Dendritic cell treated with granulocyte-macrophage colony-stimulating factor and Interleukin-4, amounts not matched to agents 40 ng/mL and 50 ng/mL, for 4 days (primary cell): ENCODE data around the gene CEP250.
A peak's percentile ranks its signal among the peaks of the same experiment; 100 is the strongest.

Source experiments
- H3K27ac Mint-ChIP-seq: one replicate; pipeline ENCODE4 v1.8.0; 2022; ENCODE audit warnings: mild to moderate bottlenecking, mixed read lengths
- H3K27me3 Mint-ChIP-seq: one replicate; pipeline ENCODE4 v1.8.0; 2022; ENCODE audit warnings: mild to moderate bottlenecking, mixed read lengths
- H3K36me3 Mint-ChIP-seq: one replicate; pipeline ENCODE4 v1.8.0; 2022; ENCODE audit warnings: low read depth, mixed read lengths
- H3K4me1 Mint-ChIP-seq: one replicate; pipeline ENCODE4 v1.8.0; 2022; ENCODE audit warnings: low read depth, mixed read lengths
- H3K4me3 Mint-ChIP-seq: one replicate; pipeline ENCODE4 v1.8.0; 2022; ENCODE audit warnings: mild to moderate bottlenecking, moderate library complexity, mixed read lengths
- H3K9me3 Mint-ChIP-seq: one replicate; pipeline ENCODE4 v1.8.0; 2022; ENCODE audit warnings: mixed read lengths
- intact Hi-C: fragments of 100-400 bp; cut with micrococcal nuclease; formaldehyde crosslinking; loops from one replicate; pipeline ENCODE4 v1.15.0; 2022

The CEP250 gene, protein sequence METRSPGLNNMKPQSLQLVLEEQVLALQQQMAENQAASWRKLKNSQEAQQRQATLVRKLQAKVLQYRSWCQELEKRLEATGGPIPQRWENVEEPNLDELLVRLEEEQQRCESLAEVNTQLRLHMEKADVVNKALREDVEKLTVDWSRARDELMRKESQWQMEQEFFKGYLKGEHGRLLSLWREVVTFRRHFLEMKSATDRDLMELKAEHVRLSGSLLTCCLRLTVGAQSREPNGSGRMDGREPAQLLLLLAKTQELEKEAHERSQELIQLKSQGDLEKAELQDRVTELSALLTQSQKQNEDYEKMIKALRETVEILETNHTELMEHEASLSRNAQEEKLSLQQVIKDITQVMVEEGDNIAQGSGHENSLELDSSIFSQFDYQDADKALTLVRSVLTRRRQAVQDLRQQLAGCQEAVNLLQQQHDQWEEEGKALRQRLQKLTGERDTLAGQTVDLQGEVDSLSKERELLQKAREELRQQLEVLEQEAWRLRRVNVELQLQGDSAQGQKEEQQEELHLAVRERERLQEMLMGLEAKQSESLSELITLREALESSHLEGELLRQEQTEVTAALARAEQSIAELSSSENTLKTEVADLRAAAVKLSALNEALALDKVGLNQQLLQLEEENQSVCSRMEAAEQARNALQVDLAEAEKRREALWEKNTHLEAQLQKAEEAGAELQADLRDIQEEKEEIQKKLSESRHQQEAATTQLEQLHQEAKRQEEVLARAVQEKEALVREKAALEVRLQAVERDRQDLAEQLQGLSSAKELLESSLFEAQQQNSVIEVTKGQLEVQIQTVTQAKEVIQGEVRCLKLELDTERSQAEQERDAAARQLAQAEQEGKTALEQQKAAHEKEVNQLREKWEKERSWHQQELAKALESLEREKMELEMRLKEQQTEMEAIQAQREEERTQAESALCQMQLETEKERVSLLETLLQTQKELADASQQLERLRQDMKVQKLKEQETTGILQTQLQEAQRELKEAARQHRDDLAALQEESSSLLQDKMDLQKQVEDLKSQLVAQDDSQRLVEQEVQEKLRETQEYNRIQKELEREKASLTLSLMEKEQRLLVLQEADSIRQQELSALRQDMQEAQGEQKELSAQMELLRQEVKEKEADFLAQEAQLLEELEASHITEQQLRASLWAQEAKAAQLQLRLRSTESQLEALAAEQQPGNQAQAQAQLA (N-terminal part only)

DNA sequence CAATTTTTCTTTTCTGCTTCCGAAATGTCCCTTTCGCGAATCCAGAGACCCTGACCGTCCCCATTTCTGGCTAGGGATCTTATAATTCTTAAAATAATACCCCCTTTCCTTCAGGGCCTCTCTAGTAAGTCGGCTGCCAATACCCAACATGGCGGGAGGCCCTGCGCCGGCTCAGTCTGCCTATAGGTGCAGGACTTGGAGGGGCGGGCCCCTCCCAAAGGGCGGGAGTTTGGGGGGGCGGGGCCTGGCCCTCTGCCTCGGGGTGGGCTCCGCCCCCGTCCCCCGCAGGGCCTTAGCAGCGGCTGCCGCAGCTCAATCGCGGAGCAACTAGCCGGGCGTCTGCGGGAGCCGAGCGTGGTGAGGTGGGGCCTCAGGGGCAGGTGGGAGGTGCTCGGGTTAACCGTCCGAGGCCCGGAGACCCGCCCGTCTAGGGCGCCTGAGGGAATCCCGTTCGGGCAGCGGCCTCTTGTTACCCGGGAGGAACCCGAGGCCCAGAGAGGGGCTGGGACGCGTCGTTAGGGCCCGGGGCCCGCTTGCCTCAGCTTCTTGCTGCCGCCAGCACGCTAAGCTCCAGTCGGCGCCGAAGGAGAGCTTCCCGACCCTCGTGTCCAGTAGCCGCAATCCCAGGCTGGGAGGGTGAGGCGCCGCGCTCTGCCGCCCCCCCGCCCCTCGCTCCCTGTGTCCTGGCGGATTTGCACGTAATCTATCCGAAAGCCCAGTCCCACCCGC, at the start of gene CEP250:
CEP250 (plus strand) TSS at position 718 of the 729 bp plus-strand sequence. CDS start 6,770 bp downstream, outside the sequence.
- H3K27ac Mint-ChIP-seq: peak within 1 kb of the TSS; percentile 93
- H3K9me3 Mint-ChIP-seq: no peaks in the 10 kb centered on the region
- peak within 1 kb of the TSS; percentile 83 for H3K4me3 Mint-ChIP-seq
- H3K4me1 Mint-ChIP-seq: peaks cover 24% of the 10 kb centered on the region
- H3K27me3 Mint-ChIP-seq: no peaks in the 10 kb centered on the region
- intact Hi-C loops: loop anchor here (2.0 to 10.0 kb wide), 2 partner anchors 86 to 240 kb away; partner anchors contain the start of genes NFS1 and ROMO1
- H3K36me3 Mint-ChIP-seq: peaks cover 2% of the 10 kb centered on the region

DNA sequence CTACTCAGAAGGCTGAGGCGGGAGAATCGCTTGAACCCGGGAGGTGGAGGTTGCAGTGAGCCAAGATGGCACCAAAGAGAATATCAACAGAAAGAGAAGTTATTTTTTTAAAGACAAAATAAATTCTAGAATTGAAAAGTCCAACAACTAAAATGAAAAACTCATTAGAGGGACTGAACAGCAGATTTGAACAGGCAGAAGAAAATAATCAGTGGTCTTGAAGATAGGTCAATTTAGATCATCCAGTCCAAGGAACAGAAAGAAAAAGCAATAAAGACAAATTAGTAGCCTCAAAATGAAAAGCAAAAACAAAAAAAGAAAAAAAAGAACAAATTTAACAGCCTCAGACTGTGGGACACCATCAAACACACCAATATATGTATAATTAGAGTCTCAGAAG, 49.6 kb upstream of the CEP250 start:
- Mint-ChIP-seq H3K4me3 (no peak overlapping the region), H3K9me3 (peaks cover 10% of the 10 kb centered on the region), H3K27me3 (no peaks in the 10 kb centered on the region), H3K4me1 (peaks cover 11% of the 10 kb centered on the region), H3K27ac (no peak overlapping the region), H3K36me3 (peaks cover 43% of the 10 kb centered on the region)
- intact Hi-C loops: no loop called here

DNA sequence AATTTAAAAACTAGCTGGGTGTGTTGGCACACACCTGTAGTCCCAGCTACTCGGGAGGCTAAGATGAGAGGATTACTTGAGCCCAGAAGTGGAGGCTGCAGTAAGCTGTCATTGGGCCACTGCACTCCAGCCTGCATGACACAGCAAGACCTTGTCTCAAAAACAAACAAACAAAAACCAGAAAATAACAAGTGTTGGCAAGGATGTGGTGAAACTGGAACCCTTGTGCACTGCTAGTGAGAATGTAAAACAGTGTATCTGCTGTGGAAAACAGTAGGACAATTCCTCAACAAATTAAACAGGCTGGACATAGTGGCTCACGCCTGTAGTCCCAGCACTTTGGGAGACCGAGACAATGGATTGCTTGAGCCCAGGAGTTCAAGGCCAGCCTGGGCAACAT, 47.1 kb upstream of the CEP250 start:
- intact Hi-C loops: no loop called here
- peaks cover 55% of the 10 kb centered on the region for H3K36me3 Mint-ChIP-seq
- H3K9me3 Mint-ChIP-seq: peaks cover 10% of the 10 kb centered on the region
- H3K4me3 Mint-ChIP-seq: no peak overlapping the region
- H3K4me1 Mint-ChIP-seq: peaks cover 26% of the 10 kb centered on the region
- H3K27me3 Mint-ChIP-seq: no peaks in the 10 kb centered on the region
- no peak overlapping the region for H3K27ac Mint-ChIP-seq

DNA sequence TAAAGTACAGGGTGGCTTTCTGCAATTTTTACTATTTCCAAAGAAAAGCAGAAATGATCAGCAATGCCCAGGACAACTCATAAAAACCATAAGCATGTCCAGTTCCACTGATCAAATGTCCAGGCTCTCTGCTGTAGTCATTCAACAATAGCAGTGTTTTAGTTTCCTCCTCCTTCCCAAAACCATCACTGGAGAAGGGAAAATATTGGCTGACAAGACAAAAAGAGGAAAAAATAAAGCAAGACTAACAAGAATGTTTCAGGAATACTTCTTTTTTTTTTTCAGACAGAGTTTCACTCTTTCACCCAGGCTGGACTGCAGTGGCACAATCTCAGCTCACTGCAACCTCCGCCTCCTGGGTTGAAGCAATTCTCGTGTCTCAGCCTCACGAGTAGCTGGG, 45.9 kb upstream of the CEP250 start:
- intact Hi-C loops: no loop called here
- Mint-ChIP-seq H3K4me1 (peaks cover 25% of the 10 kb centered on the region), H3K27me3 (peaks cover 3% of the 10 kb centered on the region), H3K9me3 (peaks cover 10% of the 10 kb centered on the region), H3K4me3 (no peak overlapping the region), H3K36me3 (peaks cover 55% of the 10 kb centered on the region), H3K27ac (no peak overlapping the region)

DNA sequence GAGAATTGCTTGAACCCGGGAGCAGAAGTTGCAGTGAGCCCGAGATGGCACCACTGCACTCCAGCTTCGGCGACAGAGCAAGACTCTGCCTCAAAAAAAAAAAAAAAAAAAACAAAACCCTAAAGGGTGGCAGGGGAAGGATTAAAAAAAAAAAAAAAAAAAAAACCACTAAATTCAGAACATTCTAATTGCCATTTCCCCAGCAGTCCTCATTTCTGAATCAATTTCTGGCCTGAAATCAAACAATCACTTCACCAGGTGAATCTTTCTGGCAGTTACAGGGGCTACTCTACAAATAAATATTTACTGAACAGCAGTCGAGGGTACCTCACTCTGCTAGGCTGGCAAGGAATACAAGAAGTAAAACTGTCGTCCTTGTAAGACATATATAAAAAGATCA, 44.8 kb upstream of the CEP250 start:
- Mint-ChIP-seq H3K4me3 (peak overlapping the region; percentile 96), H3K9me3 (peaks cover 8% of the 10 kb centered on the region), H3K27ac (no peak overlapping the region), H3K27me3 (peaks cover 3% of the 10 kb centered on the region), H3K4me1 (peaks cover 21% of the 10 kb centered on the region), H3K36me3 (peaks cover 54% of the 10 kb centered on the region)
- intact Hi-C loops: no loop called here

DNA sequence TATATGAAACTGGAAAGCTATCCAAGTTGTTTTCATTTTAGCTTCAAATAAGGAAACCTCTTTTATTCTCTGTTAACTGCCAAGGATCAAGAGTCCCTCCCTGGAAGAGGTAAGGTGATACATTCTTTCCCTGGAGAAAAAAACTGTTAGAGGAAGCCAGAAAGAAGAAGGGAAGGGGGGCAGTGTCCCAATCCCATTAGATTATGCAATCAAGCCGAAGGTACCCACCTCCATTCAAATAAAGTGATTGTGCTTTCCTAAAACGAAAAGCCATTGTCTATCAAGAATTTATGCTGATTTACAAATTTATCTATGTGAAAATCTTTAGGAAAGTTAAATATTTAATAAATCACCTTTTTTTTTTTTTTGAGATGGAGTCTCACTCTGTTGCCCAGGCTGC, 34.1 kb upstream of the CEP250 start:
- H3K9me3 Mint-ChIP-seq: no peaks in the 10 kb centered on the region
- H3K4me1 Mint-ChIP-seq: peaks cover 5% of the 10 kb centered on the region
- H3K4me3 Mint-ChIP-seq: no peak overlapping the region
- H3K27me3 Mint-ChIP-seq: peaks cover 18% of the 10 kb centered on the region
- no peak overlapping the region for H3K27ac Mint-ChIP-seq
- no peaks in the 10 kb centered on the region for H3K36me3 Mint-ChIP-seq
- intact Hi-C loops: no loop called here

DNA sequence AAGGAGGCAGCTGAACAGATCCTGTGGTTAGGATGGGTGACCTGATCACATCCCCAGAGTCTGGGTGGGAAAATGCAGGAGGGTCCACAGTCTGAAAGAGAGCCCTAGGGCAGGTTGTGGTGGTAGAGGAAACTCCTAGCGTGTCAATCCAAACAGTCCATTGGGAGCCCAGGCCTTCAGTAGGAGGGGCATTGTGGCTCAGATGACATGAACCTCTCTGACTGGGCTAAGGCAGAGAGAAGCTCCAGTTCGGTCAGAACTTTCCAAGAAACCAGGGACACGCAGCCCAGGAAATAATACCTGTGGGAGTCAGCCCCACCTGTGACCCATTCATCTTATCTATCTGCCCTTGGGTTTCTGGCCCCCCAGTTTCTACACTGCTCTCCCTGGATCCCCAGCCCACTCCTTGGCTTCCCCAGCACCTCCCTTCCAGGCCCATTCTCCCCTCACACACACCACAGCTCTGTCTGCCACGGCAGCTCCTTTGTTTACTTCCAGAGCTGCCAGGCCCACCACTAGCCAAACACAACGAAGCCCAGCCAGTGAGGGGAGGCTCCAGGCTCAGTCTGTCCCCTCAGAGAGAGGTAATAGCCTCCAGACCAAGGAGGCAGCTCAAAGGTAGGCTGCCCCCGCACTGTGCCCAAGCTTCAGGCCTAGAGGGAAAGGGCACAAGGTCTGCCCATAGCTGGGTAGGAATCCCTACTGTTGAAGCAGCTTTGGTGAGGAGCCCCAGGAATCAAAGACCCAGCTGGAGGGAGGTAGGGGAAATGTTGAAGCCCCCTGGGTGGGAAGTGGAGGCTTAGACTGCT, 23.6 kb upstream of the CEP250 start:
- Mint-ChIP-seq H3K36me3 (no peaks in the 10 kb centered on the region), H3K4me1 (peaks cover 12% of the 10 kb centered on the region), H3K9me3 (peaks cover 5% of the 10 kb centered on the region), H3K27me3 (no peaks in the 10 kb centered on the region), H3K4me3 (no peak overlapping the region), H3K27ac (no peak overlapping the region)
- intact Hi-C loops: no loop called here

DNA sequence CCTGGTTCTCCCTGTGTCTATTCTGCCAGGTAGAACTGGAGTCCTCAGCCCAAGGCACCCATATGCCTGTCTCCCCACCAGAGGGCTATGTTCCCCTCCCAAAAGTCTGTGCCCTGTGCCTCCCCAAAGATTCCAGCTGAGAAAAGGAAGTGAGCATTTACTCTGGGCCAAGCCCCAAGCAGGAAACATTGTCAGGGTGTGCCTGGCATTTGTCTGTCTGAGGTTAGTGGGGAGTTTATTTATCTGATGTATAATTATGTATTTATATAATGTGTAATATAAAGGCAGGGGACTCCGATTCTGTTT, 23.0 kb upstream of the CEP250 start:
- no peak overlapping the region for H3K27ac Mint-ChIP-seq
- H3K9me3 Mint-ChIP-seq: peaks cover 5% of the 10 kb centered on the region
- H3K4me1 Mint-ChIP-seq: peaks cover 12% of the 10 kb centered on the region
- H3K36me3 Mint-ChIP-seq: no peaks in the 10 kb centered on the region
- H3K27me3 Mint-ChIP-seq: no peaks in the 10 kb centered on the region
- intact Hi-C loops: no loop called here
- no peak overlapping the region for H3K4me3 Mint-ChIP-seq

DNA sequence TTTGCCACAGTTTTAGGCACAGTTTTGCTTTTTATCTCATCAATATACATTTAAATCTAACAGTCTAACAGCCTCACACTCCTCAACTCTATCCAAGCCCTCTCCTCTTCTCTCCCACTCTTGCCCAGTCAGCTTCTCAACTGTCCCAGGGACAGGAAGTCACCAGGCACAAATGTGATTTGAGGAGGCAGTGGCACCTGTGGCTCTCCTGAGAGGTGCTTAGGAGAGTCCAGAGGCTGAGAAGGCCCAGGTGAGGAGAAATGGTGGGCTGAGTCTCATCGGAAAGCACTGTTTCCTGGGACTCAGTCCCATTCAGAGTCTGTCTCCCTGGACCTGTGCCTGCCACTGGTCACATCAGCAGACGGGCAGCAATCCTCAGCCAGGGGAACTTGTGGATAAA, 22.1 kb upstream of the CEP250 start:
- Mint-ChIP-seq H3K27me3 (no peaks in the 10 kb centered on the region), H3K36me3 (no peaks in the 10 kb centered on the region), H3K27ac (no peak overlapping the region), H3K9me3 (peaks cover 5% of the 10 kb centered on the region), H3K4me1 (peaks cover 12% of the 10 kb centered on the region), H3K4me3 (no peak overlapping the region)
- intact Hi-C loops: no loop called here

DNA sequence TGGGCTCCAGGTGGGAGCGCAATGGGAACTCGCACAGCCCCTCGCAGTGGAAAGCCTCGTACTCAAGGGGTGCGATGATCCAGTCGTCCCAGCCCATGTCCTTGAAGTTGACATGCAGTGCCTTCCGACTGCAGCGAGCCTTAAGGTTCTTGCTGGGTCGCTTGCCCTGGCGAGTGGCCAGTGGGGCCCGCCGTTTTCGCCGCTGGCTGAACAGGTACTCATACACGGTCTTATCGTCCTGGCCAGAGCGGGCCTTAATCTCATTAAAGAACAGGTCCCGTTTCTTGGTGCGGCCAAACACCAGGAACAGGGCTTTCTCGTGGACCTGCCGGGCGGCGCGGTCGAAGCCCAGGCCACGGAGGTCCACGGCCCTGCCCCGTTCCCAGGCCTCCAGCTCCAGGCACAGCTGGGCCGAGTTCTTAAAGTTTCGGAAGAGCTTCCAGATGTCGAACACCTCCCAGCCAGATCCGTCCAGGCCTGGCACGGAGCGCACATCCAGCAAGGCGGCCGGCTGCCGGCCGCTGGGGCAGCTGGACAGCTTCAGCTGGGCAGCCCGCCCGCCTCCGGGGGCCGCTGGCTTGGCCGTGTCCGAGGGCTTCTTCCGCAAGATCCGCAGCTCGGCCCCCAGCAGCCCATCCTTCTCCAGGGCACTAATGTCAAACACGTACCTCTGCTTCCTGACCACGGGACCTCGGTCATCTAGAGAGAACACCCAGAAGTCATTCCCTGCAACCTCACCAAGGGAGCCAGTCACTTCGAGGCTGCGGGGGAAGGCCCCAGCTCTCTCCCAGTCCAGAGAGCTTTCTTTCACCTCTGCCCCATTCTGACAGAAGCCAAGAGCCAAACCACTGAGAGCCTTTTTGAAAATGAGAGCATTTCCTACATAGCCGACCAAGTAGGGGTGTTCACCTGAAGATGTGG, 21.1 kb upstream of the CEP250 start:
- H3K4me3 Mint-ChIP-seq: no peak overlapping the region
- no peak overlapping the region for H3K27ac Mint-ChIP-seq
- H3K36me3 Mint-ChIP-seq: no peaks in the 10 kb centered on the region
- peaks cover 5% of the 10 kb centered on the region for H3K9me3 Mint-ChIP-seq
- peaks cover 8% of the 10 kb centered on the region for H3K4me1 Mint-ChIP-seq
- intact Hi-C loops: no loop called here
- peaks cover 6% of the 10 kb centered on the region for H3K27me3 Mint-ChIP-seq

DNA sequence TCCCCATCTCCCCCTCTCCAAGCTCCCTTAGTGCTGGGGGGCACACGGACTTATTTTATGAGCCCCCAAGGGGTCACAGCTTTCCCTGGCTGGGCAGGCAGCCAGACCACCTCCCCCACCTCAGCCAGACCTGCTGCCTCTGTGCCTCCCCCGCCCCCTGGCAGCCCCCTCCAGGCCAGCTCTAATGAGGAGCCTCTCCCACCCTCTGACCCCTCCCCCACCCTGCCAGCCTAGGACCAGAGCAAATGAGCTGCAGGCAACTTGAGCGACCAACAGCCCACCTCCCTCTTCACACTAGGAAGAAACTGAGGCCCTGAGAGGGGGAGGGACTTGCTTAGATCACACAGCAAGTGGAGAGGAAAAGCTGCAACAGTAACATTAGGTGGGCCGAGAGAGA, 19.2 kb upstream of the CEP250 start:
- no peak overlapping the region for H3K4me3 Mint-ChIP-seq
- H3K4me1 Mint-ChIP-seq: peaks cover 6% of the 10 kb centered on the region
- no peaks in the 10 kb centered on the region for H3K36me3 Mint-ChIP-seq

DNA sequence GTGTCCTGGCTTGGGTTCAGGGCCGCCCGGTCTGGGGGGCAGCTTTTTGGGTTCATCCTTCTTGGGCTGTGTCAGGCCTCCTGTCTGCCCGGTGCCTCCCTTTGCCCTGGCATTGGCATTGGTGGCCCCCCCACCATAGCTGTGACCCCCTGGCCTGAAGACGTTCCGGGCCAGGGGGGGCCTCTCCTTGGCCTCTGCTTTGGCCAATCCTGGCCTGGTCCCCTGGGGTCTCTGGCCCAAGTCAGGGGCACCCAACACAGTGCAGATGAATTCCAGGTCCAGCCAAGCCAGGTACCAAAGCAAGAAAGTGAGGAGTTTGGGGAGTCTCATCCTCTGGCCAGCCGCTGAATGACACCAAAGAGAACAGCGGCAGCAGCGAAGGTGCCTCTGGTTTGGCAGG, 17.8 kb upstream of the CEP250 start:
- Mint-ChIP-seq H3K36me3 (no peaks in the 10 kb centered on the region), H3K27ac (no peak overlapping the region), H3K4me3 (no peak overlapping the region), H3K27me3 (peaks cover 19% of the 10 kb centered on the region), H3K9me3 (peaks cover 2% of the 10 kb centered on the region), H3K4me1 (peaks cover 6% of the 10 kb centered on the region)
- intact Hi-C loops: no loop called here

More for the DNA sequence above, 19.2 kb upstream of the CEP250 start:
- H3K27me3 Mint-ChIP-seq: peaks cover 18% of the 10 kb centered on the region
- intact Hi-C loops: no loop called here
- H3K9me3 Mint-ChIP-seq: peaks cover 5% of the 10 kb centered on the region
- H3K27ac Mint-ChIP-seq: no peak overlapping the region
